ENCODE data around the gene TFR2.

DNA sequence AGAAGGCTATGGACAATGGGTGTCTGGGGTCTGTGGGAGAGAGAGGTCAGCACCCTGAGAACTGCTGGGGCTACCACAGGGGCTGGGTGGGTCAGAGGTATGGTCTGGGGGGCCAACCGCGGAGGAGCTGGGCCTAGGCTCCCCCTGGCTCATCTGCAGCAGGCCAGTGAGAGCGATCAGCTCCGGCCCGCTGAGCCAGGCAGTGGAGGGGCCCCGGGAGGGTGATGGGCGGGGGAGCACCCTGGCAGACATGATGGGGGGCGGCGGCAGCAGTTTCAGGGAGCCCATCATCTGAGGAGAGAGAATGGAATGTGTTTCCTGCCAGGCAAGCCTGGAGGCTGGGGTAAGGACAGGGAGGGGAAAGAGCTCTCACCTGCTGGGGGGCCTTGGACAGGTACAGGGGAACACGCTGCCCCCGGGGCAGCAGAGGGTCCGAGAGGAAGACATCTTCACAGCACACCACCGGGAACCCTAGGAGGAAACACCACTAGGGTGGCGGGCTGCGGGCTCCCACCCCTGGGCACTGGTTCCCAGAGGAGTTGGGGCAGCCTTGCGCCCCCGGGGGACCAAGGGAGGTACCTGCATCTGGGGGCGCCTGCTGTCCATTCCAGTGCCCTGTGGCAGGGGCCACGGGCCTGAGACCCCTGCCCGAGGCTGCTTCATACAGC, 68.9 kb downstream of the TFR2 start:
- TF ChIP-seq, protein P1, sequence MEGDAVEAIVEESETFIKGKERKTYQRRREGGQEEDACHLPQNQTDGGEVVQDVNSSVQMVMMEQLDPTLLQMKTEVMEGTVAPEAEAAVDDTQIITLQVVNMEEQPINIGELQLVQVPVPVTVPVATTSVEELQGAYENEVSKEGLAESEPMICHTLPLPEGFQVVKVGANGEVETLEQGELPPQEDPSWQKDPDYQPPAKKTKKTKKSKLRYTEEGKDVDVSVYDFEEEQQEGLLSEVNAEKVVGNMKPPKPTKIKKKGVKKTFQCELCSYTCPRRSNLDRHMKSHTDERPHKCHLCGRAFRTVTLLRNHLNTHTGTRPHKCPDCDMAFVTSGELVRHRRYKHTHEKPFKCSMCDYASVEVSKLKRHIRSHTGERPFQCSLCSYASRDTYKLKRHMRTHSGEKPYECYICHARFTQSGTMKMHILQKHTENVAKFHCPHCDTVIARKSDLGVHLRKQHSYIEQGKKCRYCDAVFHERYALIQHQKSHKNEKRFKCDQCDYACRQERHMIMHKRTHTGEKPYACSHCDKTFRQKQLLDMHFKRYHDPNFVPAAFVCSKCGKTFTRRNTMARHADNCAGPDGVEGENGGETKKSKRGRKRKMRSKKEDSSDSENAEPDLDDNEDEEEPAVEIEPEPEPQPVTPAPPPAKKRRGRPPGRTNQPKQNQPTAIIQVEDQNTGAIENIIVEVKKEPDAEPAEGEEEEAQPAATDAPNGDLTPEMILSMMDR (IDR thresholded peaks at IDR 0.05): no peak
- no peak for TF ChIP-seq POLR2A (IDR thresholded peaks at IDR 0.05)
- no peak for TF ChIP-seq POLR2AphosphoS5 (IDR thresholded peaks at IDR 0.05)
